ENCODE data around the gene PLCH1. TPM values are rescaled to one million over a fixed set of nuclear protein-coding genes. Genes with fewer than 3 reads are reported as not detected.

The PLCH1 gene
- total RNA-seq, 1 experiment from 2014 or later: 1.4 TPM

DNA sequence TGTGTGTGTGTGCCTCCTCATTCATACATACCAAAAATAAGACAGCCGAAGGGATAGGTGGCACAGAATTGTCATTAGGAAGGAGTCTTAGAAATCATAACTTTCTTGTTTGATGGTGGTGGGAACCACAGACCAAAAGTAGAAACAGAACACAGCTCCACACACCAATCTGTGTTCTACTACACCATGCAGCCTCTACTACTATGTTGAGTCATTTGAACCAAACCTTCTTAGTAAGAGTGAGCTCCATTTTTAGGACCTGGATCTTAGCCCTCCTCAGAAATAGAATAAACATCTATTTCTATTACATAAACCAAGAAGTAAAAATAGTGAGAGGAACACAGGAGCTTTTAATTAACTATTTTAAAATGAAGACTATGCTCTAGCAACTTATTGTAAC lies 27.9 kb upstream of the PLCH1 start:
- Histone ChIP-seq H3K27me3 (ENCODE audit: insufficient read depth, low read depth) (no peaks in the 10 kb centered on the region), H3K4me3 (no peak overlapping the region), H3F3A (ENCODE audit: insufficient read depth, low read depth) (no peaks in the 10 kb centered on the region), H3K79me2 (ENCODE audit: low read depth) (no peaks in the 10 kb centered on the region), H3K36me3 (ENCODE audit: low read depth) (0 out of 2 replicates have a peak, but pooled peaks cover 4% of the 10 kb centered on the region), H2AFZ (no peak overlapping the region), H3K9me3 (ENCODE audit: insufficient read depth, low read depth) (no peaks in the 10 kb centered on the region), H3K4me2 (no peak overlapping the region), H4K20me1 (ENCODE audit: insufficient read depth) (no peaks in the 10 kb centered on the region), H3K27ac (no peak overlapping the region), H3K4me1 (replicated peaks; ENCODE audit: insufficient read depth) (no peaks in the 10 kb centered on the region), H3K9me2 (ENCODE audit: insufficient read depth) (no peaks in the 10 kb centered on the region)
- intact Hi-C loops (cut with micrococcal nuclease; ENCODE audit: unreplicated experiment): no loop called here
- no peak for TF ChIP-seq EZH2 (IDR thresholded peaks at IDR 0.05; ENCODE audit: low read depth)
- TF ChIP-seq, protein P1, sequence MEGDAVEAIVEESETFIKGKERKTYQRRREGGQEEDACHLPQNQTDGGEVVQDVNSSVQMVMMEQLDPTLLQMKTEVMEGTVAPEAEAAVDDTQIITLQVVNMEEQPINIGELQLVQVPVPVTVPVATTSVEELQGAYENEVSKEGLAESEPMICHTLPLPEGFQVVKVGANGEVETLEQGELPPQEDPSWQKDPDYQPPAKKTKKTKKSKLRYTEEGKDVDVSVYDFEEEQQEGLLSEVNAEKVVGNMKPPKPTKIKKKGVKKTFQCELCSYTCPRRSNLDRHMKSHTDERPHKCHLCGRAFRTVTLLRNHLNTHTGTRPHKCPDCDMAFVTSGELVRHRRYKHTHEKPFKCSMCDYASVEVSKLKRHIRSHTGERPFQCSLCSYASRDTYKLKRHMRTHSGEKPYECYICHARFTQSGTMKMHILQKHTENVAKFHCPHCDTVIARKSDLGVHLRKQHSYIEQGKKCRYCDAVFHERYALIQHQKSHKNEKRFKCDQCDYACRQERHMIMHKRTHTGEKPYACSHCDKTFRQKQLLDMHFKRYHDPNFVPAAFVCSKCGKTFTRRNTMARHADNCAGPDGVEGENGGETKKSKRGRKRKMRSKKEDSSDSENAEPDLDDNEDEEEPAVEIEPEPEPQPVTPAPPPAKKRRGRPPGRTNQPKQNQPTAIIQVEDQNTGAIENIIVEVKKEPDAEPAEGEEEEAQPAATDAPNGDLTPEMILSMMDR (conservative IDR thresholded peaks at IDR 0.05): no peak
- BruUV-seq (replicated peaks): no TSS peak
- DNase-seq: no peak
- POLR2A ChIA-PET (ENCODE audit: unreplicated experiment): no interaction called here
- CTCF ChIA-PET: no interaction called here

DNA sequence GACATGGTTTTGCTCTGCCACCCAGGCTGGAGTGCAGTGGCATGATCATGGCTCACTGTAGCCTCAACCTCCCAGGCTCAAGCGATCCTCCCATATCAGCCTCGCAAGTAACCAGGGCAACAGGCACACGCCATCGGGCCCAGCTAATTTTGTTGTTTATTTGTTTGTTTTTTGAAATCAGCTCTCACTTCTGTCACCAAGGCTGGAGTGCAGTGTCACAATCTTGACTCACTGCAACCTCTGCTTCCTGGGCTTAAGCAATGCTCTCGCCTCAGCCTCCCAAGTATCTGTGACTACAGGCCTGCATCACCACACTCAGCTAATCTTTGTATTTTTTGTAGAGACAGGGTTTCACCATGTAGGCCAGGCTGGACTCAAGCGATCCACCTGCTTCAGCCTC lies 26.3 kb upstream of the PLCH1 start:
- Histone ChIP-seq H3K27me3 (ENCODE audit: insufficient read depth, low read depth) (no peaks in the 10 kb centered on the region), H3K9me2 (ENCODE audit: insufficient read depth) (no peaks in the 10 kb centered on the region), H3K4me1 (replicated peaks; ENCODE audit: insufficient read depth) (no peaks in the 10 kb centered on the region), H3K4me3 (no peak overlapping the region), H3K4me2 (no peak overlapping the region), H3F3A (ENCODE audit: insufficient read depth, low read depth) (no peaks in the 10 kb centered on the region), H3K27ac (no peak overlapping the region), H3K9me3 (ENCODE audit: insufficient read depth, low read depth) (no peaks in the 10 kb centered on the region; the same call in 1 of the 2 replicates), H4K20me1 (ENCODE audit: insufficient read depth) (no peaks in the 10 kb centered on the region), H2AFZ (no peak overlapping the region), H3K36me3 (ENCODE audit: low read depth) (0 out of 2 replicates have a peak, but pooled peaks cover 4% of the 10 kb centered on the region), H3K79me2 (ENCODE audit: low read depth) (no peaks in the 10 kb centered on the region)
- POLR2A ChIA-PET (ENCODE audit: unreplicated experiment): no interaction called here
- CTCF ChIA-PET: no interaction called here
- TF ChIP-seq, protein P1 (conservative IDR thresholded peaks at IDR 0.05): no peak
- TF ChIP-seq EZH2 (IDR thresholded peaks at IDR 0.05; ENCODE audit: low read depth): no peak
- no peak for DNase-seq
- intact Hi-C loops (cut with micrococcal nuclease; ENCODE audit: unreplicated experiment): no loop called here
- no TSS peak for BruUV-seq (replicated peaks)

GRCh38 chr3:155766206-155766605 lies 21.3 kb upstream of the PLCH1 start:
- H3K4me3 ChIP-seq: no peak overlapping the region
- intact Hi-C loops (cut with micrococcal nuclease; ENCODE audit: unreplicated experiment): no loop called here
- H3K27me3 ChIP-seq (ENCODE audit: insufficient read depth, low read depth): no peaks in the 10 kb centered on the region
- no peaks in the 10 kb centered on the region for H4K20me1 ChIP-seq (ENCODE audit: insufficient read depth)
- no peaks in the 10 kb centered on the region for H3K4me1 ChIP-seq (replicated peaks; ENCODE audit: insufficient read depth)
- ChIA-PET POLR2A (ENCODE audit: unreplicated experiment) (no interaction called here), CTCF (no interaction called here)
- no TSS peak for BruUV-seq (replicated peaks)
- H2AFZ ChIP-seq: no peak overlapping the region
- DNase-seq: peak in 1 of 2 experiments; percentile 70
- no peaks in the 10 kb centered on the region for H3K36me3 ChIP-seq (ENCODE audit: low read depth)
- H3K9me2 ChIP-seq (ENCODE audit: insufficient read depth): no peaks in the 10 kb centered on the region
- TF ChIP-seq, protein P1 (conservative IDR thresholded peaks at IDR 0.05): no peak
- no peak for TF ChIP-seq EZH2 (IDR thresholded peaks at IDR 0.05; ENCODE audit: low read depth)
- no peaks in the 10 kb centered on the region; the same call in 1 of the 2 replicates for H3K9me3 ChIP-seq (ENCODE audit: insufficient read depth, low read depth)
- no peaks in the 10 kb centered on the region for H3K79me2 ChIP-seq (ENCODE audit: low read depth)
- no peak overlapping the region for H3K4me2 ChIP-seq
- no peak overlapping the region for H3K27ac ChIP-seq
- H3F3A ChIP-seq (ENCODE audit: insufficient read depth, low read depth): no peaks in the 10 kb centered on the region
